SIG-M5 (cell line): ENCODE results near the gene SIK3.
"Not testable (repeated sequence)": the region's sequence is repeated elsewhere in the genome, so short reads cannot be mapped to it uniquely, and the experiment has no call there.

Source experiments
- DNase-seq: peaks from one replicate; lab custom pipeline; 2025; lab: John Stamatoyannopoulos, UW

Gene SIK3

GRCh38 chr11:116825854-116826750 lies 272.1 kb downstream of the SIK3 start:
- no peak for DNase-seq

DNA sequence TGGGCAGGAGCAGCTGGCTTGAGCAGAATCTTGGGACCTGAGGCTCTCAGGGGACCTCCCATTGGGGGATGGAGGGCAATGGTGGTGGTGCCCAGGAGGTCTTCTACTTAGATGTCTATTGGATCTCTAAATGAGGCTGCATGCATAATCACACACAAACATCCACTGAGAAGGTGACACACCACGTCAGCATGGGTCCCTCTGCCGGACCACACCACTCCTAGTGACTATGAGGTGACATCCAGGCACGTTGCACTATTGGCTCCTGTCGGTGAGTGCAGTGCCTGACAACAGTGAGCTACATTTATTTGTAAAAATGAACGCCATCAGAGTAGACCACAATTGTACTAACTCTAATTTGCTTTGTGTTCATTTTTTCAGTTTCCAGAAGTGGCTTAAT lies 272.8 kb downstream of the SIK3 start:
- DNase-seq: no peak

GRCh38 chr11:116823031-116823843 lies 275.0 kb downstream of the SIK3 start, which contains the start of gene APOA4:
APOA4 (minus strand) TSS chr11:116823304; CDS start chr11:116823191, 113 bp downstream.
- DNase-seq: no peak

DNA sequence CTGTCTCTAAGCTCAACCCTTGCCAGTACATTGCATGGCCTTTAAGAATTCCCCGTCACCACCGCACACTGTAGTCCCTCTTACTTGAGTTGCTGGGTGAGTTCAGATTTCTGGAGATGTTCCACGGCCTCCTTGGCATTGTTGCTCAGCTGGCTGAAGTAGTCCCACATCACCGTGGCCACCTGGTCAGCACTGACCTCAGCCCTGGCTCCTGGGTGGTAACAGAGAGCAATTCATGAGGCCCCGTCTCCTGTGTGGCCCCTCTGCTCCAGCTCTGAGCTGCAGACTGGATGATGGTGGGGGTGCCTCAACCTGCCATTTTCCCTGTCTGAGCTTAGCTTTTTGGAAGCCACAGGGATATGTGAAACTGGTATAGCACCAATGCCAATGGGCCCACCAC lies 275.7 kb downstream of the SIK3 start:
- no peak for DNase-seq

- DNase-seq: no peak
Observed at GRCh38 chr11:116821050-116821918, 276.9 kb downstream of the SIK3 start.

DNA sequence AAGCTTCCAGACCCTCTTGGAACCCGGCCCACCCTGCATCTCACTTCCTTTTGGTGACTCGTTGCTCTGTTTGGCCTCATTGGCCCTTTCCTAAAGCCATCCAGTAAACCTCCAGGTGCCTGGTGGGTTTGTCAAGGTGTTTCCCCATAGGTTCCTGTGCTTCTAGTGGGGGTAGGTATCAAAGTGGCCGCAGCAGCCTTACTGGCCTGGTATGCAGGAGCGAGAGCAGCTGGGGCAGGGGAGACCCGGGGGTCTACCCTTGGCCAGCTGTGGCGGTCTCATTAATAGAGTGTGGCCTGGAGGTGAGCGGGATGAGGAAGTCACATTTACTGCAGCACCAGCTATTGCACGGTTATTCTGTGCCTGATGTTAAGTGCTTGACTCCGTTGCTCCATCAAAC lies 279.2 kb downstream of the SIK3 start:
- no peak for DNase-seq

DNA sequence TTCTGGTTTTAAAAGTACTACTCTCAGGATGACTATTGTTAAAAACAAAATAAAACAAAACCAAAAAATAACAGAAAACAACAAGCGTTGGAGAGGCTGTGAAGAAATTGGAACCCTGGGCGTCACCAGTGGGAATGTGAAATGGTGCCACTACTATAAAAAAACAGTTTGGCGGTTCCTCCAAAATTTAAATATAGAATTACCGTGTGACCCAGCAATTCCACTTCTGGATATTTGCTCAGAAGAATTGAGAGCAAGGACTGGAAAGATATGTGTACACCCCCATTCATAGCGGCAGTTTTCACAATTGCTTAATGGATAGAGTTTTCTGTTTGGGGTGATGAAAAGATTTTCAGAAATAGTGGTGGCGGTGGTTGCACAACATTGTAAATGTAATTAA lies 283.7 kb downstream of the SIK3 start:
- no peak for DNase-seq

DNA sequence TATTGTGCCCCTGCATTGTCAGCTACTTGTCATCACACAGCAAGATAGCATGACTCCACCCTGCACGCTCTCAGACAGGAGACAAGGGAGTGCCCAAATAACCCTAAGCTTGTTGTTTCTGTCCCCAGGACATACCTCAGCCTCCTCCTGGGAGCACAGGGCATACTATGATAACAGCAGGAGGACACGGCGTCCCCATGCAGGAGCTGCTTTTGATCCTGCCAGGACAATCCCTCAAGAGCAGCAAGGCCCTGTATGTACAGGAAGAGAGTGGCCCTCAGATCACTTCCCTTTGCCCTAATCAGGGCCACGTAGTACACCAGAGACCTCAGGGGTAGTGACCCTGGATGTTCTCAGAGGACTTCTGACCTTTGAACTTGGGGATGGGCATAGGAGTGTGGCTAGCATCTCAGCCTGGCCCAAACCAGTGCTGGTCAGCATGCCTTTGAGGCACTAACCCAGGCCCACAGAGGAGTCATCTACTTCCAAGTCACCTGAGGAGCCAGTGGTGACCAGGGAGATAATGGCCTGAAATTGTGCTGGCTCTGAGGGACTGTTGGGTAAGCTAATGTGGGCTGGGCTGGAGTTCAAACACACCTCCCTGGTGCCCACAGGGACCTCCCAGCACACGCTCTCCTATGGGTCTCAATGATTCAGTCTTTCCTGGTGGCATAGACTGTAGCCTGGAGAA lies 284.3 kb downstream of the SIK3 start:
- DNase-seq: no peak

DNA sequence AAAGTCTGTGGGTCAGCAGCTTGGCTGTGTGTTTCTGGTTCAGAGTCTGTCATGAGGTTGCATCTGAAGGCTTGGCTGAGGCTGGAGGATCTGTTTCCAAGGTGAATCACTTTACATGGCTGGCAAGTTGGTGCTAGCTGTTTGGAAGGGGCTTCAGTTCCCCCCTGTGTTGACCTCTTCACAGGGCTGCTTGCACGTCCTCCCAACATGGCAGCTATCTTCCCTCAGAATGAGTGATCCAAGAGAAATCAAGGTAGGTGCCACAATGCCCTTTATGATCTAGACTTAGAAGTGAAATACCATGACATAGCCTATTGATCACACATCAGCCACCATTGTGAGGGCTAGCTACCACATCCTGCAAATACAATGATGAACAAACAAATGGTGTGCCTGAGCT lies 285.1 kb downstream of the SIK3 start:
- no peak for DNase-seq

DNA sequence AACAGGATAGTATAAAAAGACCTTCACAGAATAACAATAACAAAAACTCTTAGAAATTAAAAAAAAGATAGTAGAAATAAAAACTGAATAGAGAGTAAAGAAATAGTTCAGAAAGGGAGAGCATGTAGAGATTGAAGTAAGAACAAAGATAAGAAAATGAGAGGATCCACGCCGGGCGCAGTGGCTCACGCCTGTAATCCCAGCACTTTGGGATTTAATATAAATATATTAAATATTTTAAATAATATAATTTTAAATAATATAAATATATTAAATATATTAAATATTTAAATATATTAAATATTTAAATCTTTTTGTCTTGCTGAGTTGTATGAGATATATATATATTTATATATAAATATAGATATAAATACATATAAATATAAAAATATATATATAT lies 286.1 kb downstream of the SIK3 start:
- DNase-seq: no peak

DNA sequence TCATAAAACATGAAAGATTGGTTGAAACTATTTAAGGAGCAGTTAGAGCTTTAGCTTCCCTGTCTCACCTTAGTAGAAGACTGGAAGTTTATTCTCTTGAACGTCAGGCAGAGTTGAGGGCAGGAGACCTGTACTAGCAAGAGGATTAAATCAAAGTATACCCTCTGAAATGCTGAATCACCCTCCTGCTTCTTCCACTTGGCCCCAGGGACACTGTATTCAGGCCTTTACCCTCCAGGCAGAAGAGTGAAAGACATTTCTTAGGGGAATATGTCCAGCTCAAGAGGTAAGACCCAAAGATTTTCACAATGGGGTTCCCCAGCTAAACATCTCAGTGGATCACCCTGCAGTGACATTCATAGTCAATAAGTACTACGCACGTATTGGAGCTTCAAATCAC lies 287.0 kb downstream of the SIK3 start:
- DNase-seq: no peak

DNA sequence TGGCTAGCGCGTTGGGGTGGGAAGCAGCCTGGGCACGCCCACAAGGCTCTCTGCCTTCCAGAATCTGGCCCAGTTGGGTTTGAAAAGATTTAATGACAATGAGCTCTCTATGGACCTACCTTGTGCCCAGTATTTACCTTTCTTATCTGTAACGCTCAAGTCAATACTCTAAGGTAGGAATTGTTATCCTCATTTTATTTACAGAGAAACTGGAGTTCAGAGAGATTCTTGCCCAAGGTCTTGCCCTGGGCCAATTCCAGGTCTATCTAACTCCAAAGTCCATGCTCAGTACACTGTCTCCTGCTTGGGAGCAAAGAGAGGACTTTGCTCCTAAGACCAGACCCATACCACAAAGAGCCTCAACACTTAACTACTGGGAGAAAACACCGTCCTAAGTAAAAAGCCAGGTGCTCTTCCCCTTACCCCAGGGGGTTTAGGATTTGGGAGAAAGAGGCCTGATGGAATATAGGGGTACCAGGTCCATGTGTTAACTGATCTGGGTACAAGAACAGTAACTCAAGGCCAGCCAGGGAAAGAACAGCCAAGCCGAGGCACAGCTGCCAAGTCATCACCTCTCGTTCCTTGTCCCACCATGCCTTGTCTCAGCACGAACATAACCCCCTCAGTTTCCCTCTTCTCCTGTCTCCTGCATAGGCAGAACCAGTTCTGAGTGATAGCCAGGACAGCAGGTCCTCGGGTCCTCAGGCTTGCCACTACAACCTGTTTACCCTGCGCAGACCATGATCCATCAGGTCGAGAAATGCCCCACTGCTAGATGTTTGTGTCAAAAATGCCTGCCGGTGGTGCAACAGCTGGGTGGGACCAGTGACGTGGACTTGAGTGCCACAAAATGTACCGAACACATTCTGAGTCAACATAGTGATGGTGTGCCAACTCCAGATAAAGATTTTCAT lies 289.7 kb downstream of the SIK3 start:
- DNase-seq: no peak

GRCh38 chr11:116807601-116808261 lies 290.5 kb downstream of the SIK3 start:
- no peak for DNase-seq

GRCh38 chr11:116804001-116804400 lies 294.2 kb downstream of the SIK3 start:
- no peak for DNase-seq

DNA sequence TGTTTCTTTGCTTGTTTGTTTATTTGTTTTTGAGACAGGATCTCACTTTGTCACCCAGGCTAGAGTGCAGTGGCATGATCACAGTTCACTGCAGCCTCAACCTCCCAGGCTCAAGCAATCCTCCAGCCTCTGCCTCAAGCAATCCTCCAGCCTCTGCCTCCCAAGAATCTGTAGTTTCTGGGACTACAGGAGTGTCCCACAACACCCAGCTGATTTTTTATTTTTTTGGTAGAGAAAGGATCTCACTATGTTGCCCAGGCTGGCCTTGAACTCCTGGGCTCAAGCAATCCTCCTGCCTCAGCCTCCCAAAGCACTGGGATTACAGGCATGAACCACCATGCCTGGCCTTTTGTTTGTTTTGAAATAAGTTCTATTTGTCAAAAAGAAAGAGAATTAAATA lies 296.6 kb downstream of the SIK3 start:
- DNase-seq: not testable (repeated sequence)

DNA sequence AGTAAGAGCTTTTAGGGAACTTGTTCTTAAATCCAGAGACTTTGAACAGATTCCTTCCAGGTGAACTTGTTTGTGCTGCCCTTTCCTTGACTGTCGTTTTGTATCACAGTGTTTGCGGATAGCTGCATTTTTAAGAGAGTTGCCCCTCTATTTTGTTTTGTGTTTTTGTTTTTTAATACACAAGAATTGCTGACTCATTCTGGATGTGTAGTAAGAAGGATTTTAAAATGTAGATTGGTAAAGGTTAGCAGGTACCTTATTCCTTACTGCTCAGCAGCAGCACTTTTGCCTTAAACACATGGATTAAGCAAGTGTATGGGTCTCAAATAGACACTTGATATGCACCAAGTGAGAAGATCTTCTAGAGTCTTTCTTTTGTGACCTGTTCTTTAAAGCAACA lies 297.6 kb downstream of the SIK3 start:
- DNase-seq: no peak

DNA sequence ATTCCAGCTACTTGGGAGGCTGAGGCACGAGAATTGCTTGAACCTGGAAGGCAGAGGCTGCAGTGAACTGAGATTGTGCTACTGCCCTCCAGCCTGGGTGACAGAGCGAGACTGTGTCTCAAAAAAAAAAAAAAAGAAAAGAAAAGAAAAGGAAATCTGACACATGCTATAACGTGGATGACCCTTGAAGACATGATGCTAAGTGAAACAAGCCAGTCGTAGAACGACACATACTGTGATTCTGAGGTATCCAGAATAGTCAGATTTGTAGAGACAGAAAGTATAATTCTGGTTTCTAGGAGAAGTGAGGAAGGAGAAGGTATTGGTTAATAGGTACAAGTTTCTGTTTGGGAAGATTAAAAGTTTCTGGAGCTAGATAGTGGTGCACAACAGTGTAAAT lies 299.9 kb downstream of the SIK3 start:
- DNase-seq: no peak

DNA sequence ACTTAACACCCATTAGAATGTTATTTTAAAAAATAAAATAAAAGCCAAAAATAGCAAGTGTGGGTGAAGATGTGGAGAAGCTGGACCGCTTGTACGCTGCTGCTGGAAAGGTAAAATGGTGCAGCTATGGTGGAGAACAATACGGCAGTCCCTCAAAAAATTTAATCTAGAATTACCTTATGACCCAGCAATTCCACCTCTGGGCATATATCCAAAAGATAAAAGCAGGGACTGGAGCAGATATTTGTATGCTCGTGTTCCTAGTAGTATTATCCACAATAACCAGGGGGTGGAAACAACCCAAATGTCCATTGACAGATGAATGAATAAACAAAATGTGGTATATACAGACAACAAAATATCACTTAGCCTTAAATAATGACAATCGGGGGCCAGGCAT lies 300.4 kb downstream of the SIK3 start:
- no peak for DNase-seq

DNA sequence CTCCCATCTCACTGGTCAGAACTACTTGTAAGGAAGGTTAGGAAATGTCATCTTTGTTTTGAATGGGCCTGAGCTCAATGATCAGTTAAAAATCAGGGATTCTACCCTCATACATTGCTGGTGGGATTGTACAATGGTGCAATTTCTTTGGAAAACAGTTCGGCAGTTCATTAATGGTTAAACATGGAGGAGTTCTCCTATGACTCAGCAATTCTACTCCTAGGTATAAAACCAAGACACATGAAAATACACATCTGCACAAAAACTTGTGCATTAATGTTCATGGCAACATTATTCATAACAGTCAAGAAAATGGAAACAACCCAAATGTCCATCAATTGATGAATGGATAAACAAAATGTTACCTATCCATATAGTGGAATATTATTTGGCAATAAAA lies 301.7 kb downstream of the SIK3 start:
- no peak for DNase-seq

GRCh38 chr11:116794851-116795250 lies 303.4 kb downstream of the SIK3 start:
- DNase-seq: no peak
